KBM-7 (cell line): Measurements from ENCODE around the gene ANK2.
A peak's percentile ranks its signal among the peaks of the same experiment; 100 is the strongest.

Experiments used
- DNase-seq: peaks from one replicate; pipeline ENCODE4 v3.0.0-alpha.2; 2015
- in situ Hi-C: fragments of 300-500 bp; cut with MboI; formaldehyde crosslinking; loops from 2 replicates; pipeline ENCODE4 v1.14.3; 2020; ENCODE audit warnings: low sequenced_read_pairs, low pct_unique_long_range_greater_than_20kb, mixed read lengths

The ANK2 gene

GRCh38 chr4:113350576-113350975 lies 301.1 kb downstream of the ANK2 start:
- no peak for DNase-seq
- in situ Hi-C loops: no loop called here

- in situ Hi-C loops: no loop called here
- DNase-seq: peak; percentile 69
Observed at GRCh38 chr4:113355550-113356371, 306.3 kb downstream of the ANK2 start.

DNA sequence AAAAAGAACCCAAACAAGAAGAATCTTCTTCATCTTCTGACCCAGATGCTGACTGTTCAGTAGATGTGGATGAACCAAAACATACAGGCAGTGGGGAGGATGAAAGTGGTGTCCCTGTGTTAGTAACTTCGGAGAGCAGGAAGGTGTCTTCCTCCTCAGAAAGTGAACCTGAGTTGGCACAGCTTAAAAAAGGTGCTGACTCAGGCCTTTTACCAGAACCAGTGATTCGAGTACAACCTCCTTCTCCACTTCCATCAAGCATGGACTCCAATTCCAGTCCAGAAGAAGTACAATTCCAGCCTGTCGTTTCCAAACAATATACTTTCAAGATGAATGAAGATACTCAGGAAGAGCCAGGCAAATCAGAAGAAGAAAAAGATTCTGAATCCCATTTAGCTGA lies 307.0 kb downstream of the ANK2 start:
- in situ Hi-C loops: no loop called here
- no peak for DNase-seq

DNA sequence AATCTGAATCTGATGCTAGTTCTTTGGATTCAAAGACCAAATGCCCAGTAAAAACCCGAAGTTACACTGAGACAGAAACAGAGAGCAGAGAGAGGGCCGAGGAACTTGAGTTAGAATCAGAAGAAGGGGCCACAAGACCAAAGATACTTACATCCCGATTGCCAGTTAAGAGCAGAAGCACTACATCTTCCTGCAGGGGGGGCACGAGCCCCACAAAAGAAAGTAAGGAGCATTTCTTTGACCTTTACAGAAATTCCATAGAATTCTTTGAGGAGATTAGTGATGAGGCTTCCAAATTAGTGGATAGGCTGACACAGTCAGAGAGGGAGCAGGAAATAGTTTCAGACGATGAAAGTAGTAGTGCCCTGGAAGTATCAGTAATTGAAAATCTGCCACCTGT lies 309.3 kb downstream of the ANK2 start:
- in situ Hi-C loops: no loop called here
- no peak for DNase-seq

DNA sequence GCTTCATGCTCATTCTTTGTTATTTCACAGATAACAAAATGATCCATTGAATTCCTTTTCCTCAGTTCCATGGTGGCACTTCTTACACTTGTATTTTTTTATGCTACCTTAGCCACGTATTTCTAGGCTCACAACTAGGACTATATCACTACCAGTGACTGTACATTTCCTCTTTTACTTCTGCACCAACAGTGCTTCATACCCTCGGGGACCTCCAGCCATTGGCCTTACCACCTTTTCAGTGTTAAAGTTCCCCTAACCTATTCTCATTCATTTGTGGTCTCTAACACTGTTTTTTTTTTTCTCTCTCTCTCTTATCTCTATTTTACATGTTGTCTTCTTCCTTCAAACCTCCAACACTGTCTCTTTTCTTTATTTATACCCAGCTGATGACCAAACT lies 315.9 kb downstream of the ANK2 start:
- in situ Hi-C loops: no loop called here
- no peak for DNase-seq

DNA sequence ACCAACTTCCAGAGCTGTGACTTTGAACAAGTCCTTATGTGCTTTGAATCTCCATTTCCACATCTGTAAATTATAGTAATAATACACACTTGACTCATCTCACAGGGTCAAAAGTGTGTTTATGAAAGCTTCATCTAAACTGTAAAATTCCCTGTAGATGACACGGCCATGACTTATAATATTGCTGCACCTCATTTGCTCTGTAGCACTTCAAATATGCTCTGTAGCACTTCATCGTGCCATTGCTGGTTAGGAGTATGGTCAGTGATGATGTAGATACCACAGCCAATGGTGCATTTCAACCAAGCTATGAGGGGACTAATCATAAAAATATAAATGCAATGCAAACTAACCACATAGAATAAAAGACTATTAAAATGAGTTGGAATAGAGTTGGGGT lies 318.6 kb downstream of the ANK2 start:
- DNase-seq: no peak
- in situ Hi-C loops: no loop called here

DNA sequence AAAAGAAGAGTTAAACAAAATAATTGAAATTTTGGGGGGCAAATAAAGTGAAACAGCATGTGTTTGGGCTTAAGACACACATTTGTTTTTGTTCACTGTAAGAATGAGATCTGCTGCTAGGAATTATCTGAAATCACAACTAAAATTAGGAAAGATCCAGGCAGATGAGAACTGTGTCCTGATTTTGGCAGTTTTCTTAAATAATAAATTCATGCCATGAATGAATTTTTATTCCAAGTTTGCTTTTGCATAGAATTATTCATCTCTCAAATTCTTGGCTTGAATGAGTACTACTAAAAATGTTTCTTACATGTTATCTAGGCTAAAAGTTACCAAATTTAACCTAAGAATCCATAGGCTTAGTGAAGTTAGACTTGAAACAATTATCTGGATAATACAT lies 321.7 kb downstream of the ANK2 start:
- in situ Hi-C loops: no loop called here

DNA sequence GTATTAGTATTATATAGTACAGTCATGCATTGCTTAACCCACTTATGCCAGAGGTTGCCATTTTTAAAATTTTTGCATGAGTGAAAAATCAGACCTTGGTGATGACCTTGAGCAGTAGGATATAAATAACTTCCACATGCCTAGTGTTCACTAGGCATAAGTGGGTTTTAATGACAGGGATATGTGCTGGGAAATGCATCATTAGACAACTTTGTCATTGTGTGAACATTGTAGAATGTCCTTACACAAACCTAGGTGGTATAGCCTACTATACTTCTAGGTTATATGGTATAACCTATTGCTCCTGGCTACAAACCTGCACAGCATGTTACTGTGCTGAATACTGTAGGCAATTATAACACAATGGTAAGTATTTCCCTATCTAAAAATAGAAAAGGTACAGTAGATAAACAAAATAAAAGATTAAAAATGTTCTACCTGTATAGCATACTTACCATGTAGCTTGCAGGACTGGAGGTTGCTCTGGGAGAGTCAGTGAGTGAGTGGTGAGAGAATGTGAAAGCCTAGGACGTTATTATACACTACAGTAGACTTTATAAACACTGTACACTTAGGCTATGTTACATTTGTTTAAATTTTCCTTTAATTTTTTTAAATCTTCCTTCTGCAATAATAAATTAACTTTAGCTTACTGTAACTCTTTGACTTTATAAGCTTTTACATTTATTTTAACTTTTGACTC lies 326.7 kb downstream of the ANK2 start:
- in situ Hi-C loops: no loop called here
- DNase-seq: no peak

More for the DNA sequence above, 321.7 kb downstream of the ANK2 start:
- DNase-seq: no peak

DNA sequence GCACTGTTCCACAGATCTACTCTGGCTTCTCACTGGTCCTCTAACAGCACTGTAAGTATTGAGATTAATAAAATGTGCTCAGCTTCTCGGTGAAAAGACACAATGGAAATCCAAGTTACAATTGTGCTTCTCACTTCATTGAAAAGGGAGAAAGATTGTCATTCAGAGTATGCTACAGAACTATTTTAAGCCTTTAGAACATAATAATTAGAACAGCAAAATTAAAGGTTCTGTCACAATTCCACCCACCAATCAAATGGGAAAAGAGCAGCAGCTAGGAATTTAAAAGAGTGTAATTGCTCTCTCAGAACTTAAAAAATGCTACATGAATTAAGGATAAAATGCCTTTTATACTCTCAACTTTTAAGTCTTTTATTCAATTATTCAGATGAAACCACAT lies 329.4 kb downstream of the ANK2 start:
- no peak for DNase-seq
- in situ Hi-C loops: no loop called here

GRCh38 chr4:113382704-113383103 lies 333.3 kb downstream of the ANK2 start:
- in situ Hi-C loops: no loop called here
- DNase-seq: no peak

- in situ Hi-C loops: no loop called here
- no peak for DNase-seq
Observed at GRCh38 chr4:113383111-113383785, 333.8 kb downstream of the ANK2 start.

DNA sequence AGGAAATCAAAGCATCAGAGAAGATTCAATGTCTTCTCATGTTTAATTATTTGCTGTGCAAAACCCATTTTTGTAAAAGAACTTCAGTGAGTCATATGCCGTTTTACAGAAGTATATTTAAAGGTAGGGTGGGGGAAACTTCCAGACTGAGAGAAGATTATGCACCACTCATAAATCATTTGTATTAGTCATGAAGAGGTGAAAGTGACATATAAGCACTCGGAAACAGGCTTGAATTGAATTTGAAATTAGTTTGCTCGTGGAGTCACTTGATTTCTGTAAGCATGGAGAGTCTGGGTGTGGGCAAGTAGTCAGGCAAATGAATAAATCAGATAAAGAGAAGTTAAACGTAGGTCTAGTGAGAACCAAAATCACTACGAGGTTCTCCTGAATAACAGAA lies 335.1 kb downstream of the ANK2 start:
- in situ Hi-C loops: no loop called here
- no peak for DNase-seq

GRCh38 chr4:113385281-113385899 lies 335.9 kb downstream of the ANK2 start:
- in situ Hi-C loops: no loop called here
- no peak for DNase-seq

- in situ Hi-C loops: no loop called here
- no peak for DNase-seq
Observed at GRCh38 chr4:113389160-113389559, 339.7 kb downstream of the ANK2 start.

GRCh38 chr4:113390850-113391249 lies 341.4 kb downstream of the ANK2 start:
- in situ Hi-C loops: no loop called here

GRCh38 chr4:113394108-113394729 lies 344.8 kb downstream of the ANK2 start:
- in situ Hi-C loops: no loop called here
- DNase-seq: no peak

More at GRCh38 chr4:113390850-113391249, 341.4 kb downstream of the ANK2 start:
- no peak for DNase-seq

- peak; percentile 76 for DNase-seq
- in situ Hi-C loops: no loop called here
Observed at GRCh38 chr4:113394730-113395530, 345.5 kb downstream of the ANK2 start.

GRCh38 chr4:113397114-113397701 lies 347.8 kb downstream of the ANK2 start:
- in situ Hi-C loops: no loop called here
- DNase-seq: no peak
